Neural crest cell (in vitro differentiated cells): Measurements from ENCODE around the gene CPEB2. TPM values are rescaled to one million over a fixed set of nuclear protein-coding genes. Genes with fewer than 3 reads are reported as not detected.

ENCODE experiments used
- DNase-seq: peaks from one replicate; pipeline ENCODE4 v3.0.0; 2021; ENCODE audit warnings: low read depth, mixed read lengths, low spot score
- H3K27ac Mint-ChIP-seq: one replicate; pipeline ENCODE4 v1.8.0; 2021; ENCODE audit warnings: mild to moderate bottlenecking, mixed read lengths; ENCODE audit not compliant: unreplicated experiment
- H3K27me3 Mint-ChIP-seq: 2 replicates; pipeline ENCODE4 v1.8.0; 2021; ENCODE audit warnings: low read depth, mild to moderate bottlenecking, mixed read lengths
- H3K36me3 Mint-ChIP-seq: 2 replicates; pipeline ENCODE4 v1.8.0; 2021; ENCODE audit warnings: low read depth, mild to moderate bottlenecking, mixed read lengths
- H3K4me1 Mint-ChIP-seq: 2 replicates; pipeline ENCODE4 v1.8.0; 2021; ENCODE audit warnings: mixed read lengths
- H3K4me3 Mint-ChIP-seq: one replicate; pipeline ENCODE4 v1.8.0; 2021; ENCODE audit warnings: mild to moderate bottlenecking, mixed read lengths
- H3K9me3 Mint-ChIP-seq: 2 replicates; pipeline ENCODE4 v1.8.0; 2021; ENCODE audit warnings: mixed read lengths
- CTCF ChIP-seq: fragments of 200-600 bp; sonication (generic); conservative IDR thresholded peaks from 2 replicates; pipeline ENCODE4 v1.5.0; 2021; ENCODE audit warnings: antibody characterized with exemption, mild to moderate bottlenecking
- total RNA-seq: library from RNA; stranded (reverse); gene quantifications from 2 replicates; pipeline ENCODE4 v1.2.1, GENCODE V29; 2021

CPEB2 gene
- total RNA-seq, 1 donor from 2014 or later, result 5.1 TPM

- Mint-ChIP-seq H3K9me3 (no peaks in the 10 kb centered on the region), H3K27me3 (no peaks in the 10 kb centered on the region), H3K27ac (no peak overlapping the region), H3K36me3 (no peaks in the 10 kb centered on the region), H3K4me3 (no peak overlapping the region), H3K4me1 (peaks cover 17% of the 10 kb centered on the region)
- DNase-seq, result no peak
- TF ChIP-seq CTCF, result no peak
Measured at GRCh38 chr4:15020502-15021286, 18.4 kb downstream of the CPEB2 start.

GRCh38 chr4:15021311-15021710 lies 19.0 kb downstream of the CPEB2 start:
- no peak for DNase-seq
- Mint-ChIP-seq H3K36me3 (no peaks in the 10 kb centered on the region), H3K4me3 (no peak overlapping the region), H3K9me3 (no peaks in the 10 kb centered on the region), H3K4me1 (peaks cover 17% of the 10 kb centered on the region), H3K27ac (no peak overlapping the region), H3K27me3 (no peaks in the 10 kb centered on the region)
- no peak for TF ChIP-seq CTCF

- DNase-seq, result no peak
- H3K27ac Mint-ChIP-seq, result no peak overlapping the region
- TF ChIP-seq CTCF, result no peak
- H3K4me3 Mint-ChIP-seq, result no peak overlapping the region
- H3K27me3 Mint-ChIP-seq, result no peaks in the 10 kb centered on the region
- H3K36me3 Mint-ChIP-seq, result no peaks in the 10 kb centered on the region
- peaks cover 17% of the 10 kb centered on the region for H3K4me1 Mint-ChIP-seq
- no peaks in the 10 kb centered on the region for H3K9me3 Mint-ChIP-seq
Measured at GRCh38 chr4:15021946-15022345, 19.7 kb downstream of the CPEB2 start.

GRCh38 chr4:15024386-15024785 lies 22.1 kb downstream of the CPEB2 start:
- Mint-ChIP-seq H3K9me3 (no peaks in the 10 kb centered on the region), H3K27me3 (no peaks in the 10 kb centered on the region), H3K4me1 (peaks cover 17% of the 10 kb centered on the region), H3K27ac (no peak overlapping the region), H3K4me3 (no peak overlapping the region), H3K36me3 (peaks cover 3% of the 10 kb centered on the region)
- no peak for TF ChIP-seq CTCF
- no peak for DNase-seq

- H3K27me3 Mint-ChIP-seq, result no peaks in the 10 kb centered on the region
- peaks cover 3% of the 10 kb centered on the region for H3K36me3 Mint-ChIP-seq
- H3K27ac Mint-ChIP-seq, result no peak overlapping the region
- H3K4me1 Mint-ChIP-seq, result peaks cover 9% of the 10 kb centered on the region
- DNase-seq, result no peak
- H3K9me3 Mint-ChIP-seq, result no peaks in the 10 kb centered on the region
- TF ChIP-seq CTCF, result no peak
- no peak overlapping the region for H3K4me3 Mint-ChIP-seq
Measured at GRCh38 chr4:15025693-15026092, 23.4 kb downstream of the CPEB2 start.
